IPS-11a (cell line): ENCODE measurements around the gene SUGCT.
"Not testable (repeated sequence)": the region's sequence is repeated elsewhere in the genome, so short reads cannot be mapped to it uniquely, and the experiment has no call there.

Source experiments
- H3K4me3 ChIP-seq: one replicate; pipeline ENCODE4 v1.5.1; 2013; ENCODE audit warnings: low read depth, low read length, control low read depth

The SUGCT gene

DNA sequence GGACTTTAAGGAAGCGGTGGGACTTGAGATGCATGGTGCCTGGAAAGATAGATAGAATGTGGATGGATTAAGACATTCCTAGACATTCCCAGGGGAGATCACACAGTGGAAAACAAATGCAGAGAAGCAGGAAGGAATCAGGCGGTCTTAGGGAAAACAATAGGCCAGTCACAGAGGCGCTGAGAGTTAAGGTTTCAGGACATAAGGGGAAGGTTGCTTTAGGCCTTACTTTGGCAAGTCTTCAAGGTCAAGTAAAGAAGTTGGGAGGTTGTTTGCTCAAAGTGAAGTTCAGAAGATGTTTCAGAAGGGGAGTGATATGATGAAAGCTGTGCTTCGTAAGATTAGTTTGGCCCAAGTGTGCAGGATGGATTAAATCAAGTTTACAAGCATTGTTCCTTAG is 109.4 kb downstream of the SUGCT start:
- H3K4me3 ChIP-seq, result no peak overlapping the region

DNA sequence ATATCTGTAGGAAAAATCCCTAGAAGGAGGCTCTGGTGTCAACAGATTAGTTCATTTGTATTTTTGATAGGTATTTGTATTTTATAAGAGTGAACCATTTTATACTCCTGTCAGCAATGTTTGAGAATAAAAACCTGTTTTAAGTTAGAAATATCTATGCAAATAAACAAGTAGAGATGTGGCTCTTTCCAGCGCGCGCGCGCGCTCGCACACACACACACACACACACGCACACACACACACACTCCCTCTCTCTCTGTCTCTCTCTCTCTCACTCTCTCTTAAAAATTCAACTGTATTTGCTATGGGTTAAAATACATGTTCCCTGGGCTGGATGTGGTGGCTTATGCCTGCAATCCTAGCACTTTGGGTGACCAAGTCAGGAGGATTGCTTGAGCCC is 113.9 kb downstream of the SUGCT start:
- H3K4me3 ChIP-seq, result no peak overlapping the region

DNA sequence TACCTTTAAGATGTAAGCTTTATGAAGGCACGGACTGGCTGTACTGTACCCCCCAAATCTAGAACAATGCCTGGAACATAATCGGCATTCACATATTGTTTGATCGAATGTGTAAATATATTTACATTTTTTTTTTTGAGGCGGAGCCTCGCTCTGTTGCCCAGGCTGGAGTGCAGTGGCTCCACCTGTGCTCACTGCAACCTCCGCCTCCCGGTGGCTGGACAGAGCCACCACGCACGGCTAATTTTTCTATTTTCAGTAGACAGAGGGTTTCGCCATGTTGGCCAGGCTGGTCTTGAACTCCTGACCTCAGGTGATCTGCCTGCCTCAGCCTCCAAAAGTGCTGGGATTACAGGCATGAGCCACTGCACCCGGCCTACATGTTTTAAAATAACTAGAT is 118.6 kb downstream of the SUGCT start:
- H3K4me3 ChIP-seq, result not testable (repeated sequence)

DNA sequence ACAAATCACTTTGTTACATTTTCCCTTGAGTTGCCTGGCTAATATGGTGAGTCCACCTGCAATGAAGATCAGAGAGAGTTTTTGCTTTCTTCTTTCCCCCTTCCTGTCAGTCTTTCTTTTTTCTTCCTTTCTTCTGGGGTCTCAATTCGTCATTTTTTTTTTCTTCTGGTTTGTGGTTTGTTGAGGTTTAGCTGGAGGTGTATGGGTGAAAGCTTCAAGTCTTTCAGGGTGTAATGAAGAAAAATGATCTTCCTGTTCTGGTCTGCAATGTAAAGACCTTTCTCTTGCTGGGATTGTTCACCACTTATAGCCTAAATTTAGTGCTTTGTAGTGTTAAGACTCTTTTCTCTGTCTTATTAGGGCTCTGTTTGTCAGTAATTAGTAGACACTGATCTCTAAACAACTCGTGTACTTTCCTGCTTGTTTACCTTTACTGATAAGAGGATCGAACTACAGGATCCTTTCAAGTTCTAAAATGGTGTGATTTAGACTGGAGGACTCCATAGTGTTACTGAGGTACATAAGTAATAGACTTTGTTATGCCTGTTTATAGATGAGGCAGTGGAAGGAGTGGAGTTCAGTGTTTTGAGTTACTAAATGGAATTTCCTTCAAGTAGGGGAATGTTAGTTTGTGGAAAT is 129.1 kb downstream of the SUGCT start:
- H3K4me3 ChIP-seq, result no peak overlapping the region

DNA sequence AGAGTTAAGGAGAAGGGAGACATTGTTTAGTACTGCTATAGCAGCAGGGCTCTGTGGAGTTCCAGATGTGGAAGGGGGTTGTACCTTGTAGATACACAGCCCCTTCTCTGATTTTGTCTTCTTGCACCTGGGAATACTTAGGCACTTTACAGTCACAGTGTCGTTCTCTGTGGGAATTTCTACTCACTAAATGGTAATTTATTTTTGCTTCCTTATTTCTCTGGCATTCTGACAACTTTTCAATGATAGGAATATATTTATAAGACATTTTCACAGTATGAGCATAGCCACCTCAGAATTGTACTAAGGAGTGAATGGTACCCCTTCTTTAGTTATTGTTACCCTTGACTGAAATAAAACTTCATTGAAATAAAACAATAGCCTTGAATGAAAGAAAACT is 132.8 kb downstream of the SUGCT start:
- no peak overlapping the region for H3K4me3 ChIP-seq

DNA sequence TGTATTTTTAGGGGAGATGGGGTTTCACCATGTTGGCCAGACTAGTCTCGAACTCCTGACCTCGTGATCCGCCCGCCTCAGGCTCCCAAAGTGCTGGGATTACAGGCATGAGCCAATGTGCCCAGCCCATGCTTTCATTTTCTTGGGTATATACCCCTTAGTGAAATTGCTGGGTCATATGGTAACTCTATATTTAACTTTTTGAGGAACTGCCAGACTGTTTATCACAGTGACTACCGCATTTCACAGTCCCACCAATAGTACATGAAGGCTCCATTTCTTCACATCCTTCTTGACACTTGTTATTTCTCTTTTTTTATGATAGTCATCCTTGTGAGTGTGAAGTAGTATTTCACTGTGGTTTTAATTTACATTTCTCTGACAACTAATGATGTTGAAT is 134.0 kb downstream of the SUGCT start:
- H3K4me3 ChIP-seq, result not testable (repeated sequence)

DNA sequence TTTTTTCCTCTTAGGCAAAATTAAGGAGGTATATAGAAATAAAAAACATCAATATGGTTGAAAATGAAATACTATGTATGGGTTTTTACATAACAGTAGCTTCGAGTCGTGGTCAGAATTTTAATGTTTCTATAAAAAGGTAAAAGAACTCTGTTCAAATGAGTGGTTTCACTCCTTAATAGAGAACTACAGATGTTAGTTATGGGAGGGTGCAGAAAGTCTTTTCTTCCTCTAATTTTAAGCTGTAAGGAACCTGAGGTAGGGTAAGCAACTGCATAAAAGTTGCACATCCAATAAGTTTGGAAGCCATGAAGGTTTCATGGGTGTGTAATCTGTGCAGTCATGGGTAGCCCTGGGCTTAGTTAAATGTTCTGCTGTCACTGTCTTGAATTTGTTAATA is 141.3 kb downstream of the SUGCT start:
- H3K4me3 ChIP-seq, result no peak overlapping the region

DNA sequence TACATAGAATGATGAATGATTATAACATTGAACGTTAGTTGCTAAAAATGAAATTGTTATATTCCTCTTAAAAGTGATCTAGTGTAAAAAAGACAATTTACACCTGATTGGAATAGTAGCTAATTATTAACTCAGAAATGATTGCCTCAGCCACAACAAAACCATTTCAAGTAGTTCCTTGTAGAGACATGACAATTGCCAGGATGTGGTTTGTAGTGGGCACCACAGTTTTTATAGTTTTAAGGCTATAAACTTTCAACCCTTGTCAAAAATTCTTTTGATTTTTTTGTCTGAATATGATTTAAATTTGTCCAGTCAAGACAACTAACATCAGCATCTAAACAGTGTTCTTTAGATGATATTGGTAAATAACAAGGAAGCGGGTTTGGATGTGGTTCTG is 145.2 kb downstream of the SUGCT start:
- H3K4me3 ChIP-seq, result no peak overlapping the region

DNA sequence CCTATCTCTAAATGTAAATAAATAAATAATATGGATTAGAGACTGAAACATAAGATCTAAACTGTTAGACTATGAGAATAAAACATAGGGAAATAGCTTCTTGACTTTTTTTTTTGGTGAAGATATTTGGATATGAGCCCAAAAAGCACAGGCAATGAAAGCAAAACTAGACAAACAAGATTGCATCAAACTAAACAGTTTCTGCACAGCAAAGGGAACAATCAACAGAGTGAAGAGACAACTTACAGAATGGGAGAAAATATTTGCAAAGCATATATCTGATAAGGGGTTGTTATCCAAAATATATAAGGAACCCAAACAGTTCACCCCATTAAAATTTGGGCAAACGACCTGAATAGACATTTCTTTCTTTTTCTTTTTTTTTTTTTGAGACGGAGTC is 148.1 kb downstream of the SUGCT start:
- H3K4me3 ChIP-seq, result no peak overlapping the region

DNA sequence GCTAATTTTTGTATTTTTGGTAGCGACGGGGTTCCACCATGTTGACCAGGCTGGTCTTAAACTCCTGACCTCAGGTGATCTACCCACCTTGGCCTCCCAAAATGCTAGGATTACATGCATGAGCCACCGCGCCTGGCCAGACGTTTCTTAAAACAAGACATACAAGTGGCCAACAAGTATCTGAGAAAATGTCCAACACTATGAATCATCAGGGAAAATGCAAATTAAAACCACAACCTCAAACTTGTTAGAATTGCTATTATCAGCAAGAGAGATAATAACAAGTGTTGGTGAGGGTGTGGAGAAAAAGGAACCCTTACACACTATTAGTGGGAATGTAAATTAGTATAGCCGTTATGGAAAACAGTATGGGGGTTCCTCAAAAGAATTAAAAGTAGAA is 148.6 kb downstream of the SUGCT start:
- no peak overlapping the region for H3K4me3 ChIP-seq

DNA sequence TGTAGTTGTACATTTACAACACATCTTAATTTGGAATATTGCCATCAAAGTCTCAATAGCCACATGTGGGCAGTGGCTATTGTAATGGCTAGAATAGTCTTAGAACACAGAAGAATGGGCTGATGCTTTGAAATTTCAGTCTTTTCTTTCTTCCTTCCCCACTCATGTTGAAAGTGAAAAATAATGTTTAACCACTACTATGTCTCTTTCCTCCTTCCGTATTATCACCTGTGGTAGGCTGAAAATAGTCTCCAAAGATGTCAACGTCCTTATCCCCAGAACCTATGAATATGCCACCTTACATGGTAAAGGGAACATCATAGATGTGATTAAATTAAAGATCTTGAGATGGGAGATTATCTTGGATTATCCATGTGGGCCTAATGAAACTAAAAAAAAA is 154.0 kb downstream of the SUGCT start:
- H3K4me3 ChIP-seq, result no peak overlapping the region

DNA sequence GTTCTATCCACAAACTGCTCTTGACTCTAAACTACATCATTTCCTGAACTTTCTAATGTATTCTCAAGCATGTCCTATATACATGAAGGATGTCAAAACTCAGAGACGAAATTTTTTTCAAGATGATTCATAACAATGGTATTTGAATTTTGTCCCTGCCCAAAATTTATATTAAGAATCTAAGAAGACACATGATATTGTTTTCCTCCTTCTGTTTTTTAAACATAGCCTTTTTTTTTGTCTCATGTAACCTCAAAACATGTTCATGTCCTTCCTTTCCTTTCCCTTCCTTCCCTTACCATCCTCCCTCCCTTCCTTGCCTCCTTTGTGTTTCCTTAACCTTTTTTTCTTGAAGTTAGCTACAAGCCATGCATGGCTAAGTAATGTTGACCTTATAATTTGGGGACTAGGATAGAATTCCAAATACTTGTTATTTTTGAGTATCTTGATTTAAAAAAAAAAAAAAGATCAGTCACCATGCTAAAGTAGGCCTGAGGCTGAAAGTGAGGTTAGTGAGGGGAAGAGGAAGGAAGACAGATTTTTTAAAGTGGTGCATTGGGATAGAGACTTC is 163.0 kb downstream of the SUGCT start:
- H3K4me3 ChIP-seq, result no peak overlapping the region

DNA sequence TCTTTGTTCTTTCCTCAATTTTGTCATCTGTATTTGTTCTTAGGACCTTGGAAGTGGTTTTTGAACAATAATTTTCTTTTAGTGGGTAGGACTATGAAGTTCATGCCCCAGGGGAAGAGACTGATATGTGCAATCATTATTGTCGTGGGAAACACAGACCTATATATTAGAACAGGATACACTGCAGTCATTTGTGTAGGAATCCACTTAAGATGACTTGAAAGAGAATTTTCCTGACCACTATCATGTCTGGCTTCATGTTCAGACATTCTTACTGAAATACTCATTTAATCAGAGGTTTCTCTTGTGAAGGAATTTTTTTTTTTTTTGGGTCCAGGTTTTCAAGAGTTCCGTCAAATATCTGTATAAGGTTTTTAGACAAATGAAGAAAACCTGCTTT is 163.6 kb downstream of the SUGCT start:
- H3K4me3 ChIP-seq, result no peak overlapping the region

DNA sequence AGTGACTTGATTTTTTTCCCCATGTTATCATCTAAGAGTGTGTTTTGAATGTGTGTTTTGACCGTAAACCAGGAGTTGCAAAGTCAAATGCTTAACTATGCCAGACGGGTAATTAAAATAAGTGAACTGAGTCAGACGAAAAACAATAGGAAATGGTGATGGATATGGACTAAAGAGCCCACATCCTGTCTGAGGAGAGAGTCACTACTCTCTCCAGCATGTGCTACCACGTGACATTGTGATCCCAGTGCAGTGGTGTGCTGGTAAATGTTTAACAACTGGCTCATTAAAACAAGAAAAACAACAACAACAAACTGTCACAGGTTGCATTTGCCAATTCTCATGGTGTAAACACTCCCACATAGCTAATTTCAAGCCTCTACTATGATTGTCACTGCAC is 164.3 kb downstream of the SUGCT start:
- no peak overlapping the region for H3K4me3 ChIP-seq

DNA sequence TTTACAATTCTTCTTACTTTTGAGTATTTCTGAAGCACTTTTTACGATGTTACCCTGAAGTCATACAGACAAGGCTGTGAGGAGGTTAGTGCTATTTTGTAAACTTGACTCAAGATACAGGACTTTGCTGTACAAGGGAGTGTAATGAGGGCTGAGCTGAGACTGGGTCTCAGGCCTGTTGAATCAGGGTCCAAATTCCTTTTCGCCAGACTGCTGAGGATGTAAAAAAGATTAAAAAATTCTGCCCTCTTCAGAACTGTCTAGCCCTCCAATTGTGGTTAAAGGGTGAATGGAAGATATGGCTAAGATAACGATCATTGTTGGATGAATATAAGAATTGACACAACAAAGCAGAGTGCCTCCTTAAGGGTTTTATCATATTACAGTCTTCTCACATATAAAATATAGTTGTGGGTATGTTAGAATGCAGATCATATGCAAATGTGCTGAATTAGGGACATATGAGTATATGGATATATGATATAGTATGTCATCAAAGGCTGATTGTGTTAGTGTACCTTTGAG is 165.4 kb downstream of the SUGCT start:
- H3K4me3 ChIP-seq, result no peak overlapping the region

DNA sequence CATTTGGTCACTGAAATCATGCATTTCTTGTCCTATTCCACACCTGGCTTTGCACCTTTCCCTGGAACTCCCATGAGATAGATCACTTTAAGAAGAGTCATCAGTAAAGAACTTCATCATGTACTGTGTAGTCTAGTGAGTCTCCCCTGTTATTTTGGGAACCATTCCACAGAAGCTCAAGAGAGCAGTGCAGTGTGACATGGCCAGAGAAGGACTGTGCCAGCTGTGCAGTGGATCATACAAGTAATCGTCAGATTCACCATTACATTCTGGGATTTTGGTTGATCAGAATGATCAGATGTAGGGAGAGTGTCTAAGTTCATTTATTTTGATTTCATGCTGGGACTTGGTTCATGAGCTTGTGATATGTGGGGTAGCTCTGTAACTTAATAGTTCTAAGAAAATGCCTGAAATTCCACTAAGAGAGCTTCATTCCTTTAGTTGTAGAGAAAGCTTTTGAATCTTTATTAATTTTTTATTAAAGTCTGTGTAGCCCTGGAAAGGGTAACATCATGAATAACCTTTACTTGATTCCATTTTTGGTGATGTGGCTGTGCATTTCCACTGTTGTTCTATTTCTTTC is 166.8 kb downstream of the SUGCT start:
- H3K4me3 ChIP-seq, result no peak overlapping the region

DNA sequence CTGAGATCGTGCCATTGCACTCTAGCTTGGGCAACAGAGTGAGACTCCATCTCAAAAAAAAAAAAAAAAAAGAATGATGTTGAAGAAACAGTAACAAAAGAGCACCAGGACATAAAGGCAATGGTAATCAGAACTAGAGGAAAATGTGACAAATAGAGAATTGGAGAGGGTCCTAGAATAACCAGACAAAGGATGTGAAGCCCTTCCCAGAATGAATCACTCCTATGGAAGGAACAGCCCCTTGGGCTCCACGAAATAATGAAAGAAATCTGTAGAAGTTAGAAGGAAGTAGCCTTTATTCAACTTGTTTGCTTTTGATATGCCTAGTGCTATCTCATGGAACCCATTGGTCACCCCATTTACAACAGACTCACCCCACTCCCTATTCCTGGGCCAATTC is 169.2 kb downstream of the SUGCT start:
- no peak overlapping the region for H3K4me3 ChIP-seq

DNA sequence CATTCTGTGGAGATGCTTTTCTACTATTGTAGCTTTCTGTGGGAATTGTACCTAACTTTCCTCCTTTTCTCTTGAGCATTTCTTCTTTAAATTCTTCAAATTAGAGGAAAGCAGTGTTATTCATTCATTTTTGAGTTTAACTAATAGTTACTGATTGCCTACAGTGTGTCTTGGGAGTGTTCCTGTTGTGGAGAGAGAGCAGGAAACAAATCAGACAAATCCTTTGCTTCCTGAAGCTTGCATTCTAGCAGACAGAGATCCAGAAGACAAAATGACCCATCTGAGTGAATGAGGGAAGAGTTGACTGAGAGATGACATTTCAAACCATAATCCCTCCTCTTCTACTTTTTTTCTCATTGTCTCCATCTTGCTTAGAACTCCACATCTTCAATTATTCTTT is 170.4 kb downstream of the SUGCT start:
- H3K4me3 ChIP-seq, result no peak overlapping the region

DNA sequence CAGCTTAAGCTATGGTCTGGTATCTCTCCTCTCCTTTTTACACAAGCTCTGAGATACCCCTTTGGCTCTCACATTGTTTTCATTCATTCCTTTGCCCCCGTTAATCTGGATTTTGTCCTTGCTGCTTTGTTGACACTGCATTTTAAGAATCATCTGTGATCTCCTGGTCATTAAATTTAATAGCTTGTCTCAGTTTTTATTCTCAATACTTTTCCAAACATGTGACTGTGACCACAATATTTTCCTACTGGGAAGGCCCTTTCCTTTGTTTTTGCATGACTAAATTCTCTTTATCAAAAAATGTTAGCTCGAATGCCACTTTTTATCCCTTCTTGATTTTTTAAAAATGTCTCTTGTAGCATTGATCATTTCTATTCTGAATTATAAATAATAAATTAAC is 171.2 kb downstream of the SUGCT start:
- H3K4me3 ChIP-seq, result no peak overlapping the region

DNA sequence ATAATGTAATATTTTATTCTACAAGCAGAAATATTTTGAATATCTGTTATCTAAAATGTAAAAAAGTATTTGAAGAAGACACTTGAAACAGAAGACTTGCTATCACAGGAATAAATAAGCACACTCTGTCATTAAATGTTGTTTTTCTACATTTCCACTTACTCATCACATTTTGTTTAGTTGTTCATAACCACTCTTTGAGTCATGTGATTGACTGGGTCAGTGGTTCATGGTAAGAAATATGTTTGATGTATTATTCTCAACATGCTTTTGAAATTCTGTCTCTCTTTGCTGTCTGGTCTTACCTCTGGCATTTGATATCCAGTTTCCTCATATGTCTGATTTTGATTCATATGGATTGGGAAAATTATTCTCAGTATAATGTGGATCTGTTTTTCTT is 171.8 kb downstream of the SUGCT start:
- no peak overlapping the region for H3K4me3 ChIP-seq

DNA sequence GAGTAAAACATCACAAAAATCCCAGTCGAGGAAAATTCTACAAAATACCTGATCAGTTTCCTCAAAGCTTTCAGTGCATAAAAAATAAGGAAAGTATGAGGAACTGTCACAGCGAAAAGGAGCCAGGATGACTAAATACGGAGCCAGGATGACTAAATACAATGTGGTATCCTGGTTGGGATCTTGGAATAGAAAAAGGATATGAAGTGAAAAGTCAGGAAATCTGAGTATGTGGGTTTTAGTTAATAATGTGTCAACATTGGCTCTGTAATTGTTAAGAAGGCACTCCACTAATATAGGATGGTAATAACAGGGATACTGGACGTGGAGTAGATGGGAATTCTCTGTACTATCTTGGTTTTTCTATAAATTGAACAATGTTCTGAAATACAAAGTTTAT is 175.5 kb downstream of the SUGCT start:
- H3K4me3 ChIP-seq, result no peak overlapping the region

DNA sequence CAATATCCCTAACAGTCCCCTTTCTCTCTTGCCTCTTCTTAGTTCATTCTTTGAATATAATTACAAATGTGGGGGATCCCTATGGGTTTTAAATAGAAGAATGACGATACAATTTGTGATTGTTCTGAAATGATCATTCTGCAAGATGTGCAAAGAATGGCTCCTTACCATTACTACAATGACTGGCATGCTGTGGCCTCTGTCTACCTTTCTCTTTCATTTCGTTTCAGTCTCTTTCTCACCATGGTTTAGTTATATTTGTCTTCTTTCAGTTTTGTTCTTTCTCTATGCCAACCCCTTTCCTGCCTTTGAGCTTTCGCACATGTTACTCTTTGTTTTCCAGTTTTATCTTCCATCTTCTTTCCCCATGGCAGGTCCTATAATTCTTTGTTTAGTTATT is 176.5 kb downstream of the SUGCT start:
- no peak overlapping the region for H3K4me3 ChIP-seq

DNA sequence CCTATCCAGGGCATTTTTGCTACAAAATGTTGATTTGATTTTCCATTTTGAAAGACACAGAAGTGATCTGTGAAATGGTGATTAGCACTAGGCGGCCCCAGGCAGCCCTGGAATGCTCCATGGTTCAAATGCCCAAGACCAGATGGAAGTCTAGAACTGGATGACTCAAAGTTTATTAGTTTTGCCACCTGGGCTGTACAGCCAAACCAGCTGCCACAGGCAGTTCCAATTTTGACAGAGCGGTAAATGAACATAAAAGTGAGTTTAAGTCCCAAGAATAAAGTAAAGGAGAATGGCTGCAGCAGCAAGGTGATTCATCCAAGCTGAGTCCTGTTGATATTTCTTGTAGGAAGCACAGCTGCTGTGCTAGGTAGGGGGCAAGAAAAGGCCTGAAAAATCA is 180.5 kb downstream of the SUGCT start:
- no peak overlapping the region for H3K4me3 ChIP-seq
